ENCODE results near the gene COL19A1.
"Not testable (repeated sequence)": the region's sequence is repeated elsewhere in the genome, so short reads cannot be mapped to it uniquely, and the experiment has no call there.

COL19A1 gene

GRCh38 chr6:70008189-70008588, 141.8 kb downstream of the COL19A1 start:
- TF ChIP-seq CTCF (IDR thresholded peaks at IDR 0.05) (no peak), ZFX (IDR thresholded peaks at IDR 0.05; ENCODE audit: borderline replicate concordance) (no peak)
- no peak overlapping the region for H3K27ac ChIP-seq

- peak; percentile 62 for TF ChIP-seq CTCF (IDR thresholded peaks at IDR 0.05)
- H3K27ac ChIP-seq: peak overlapping the region; percentile 57
Observed at GRCh38 chr6:70010339-70010738, 144.0 kb downstream of the COL19A1 start.

- H3K27ac ChIP-seq: not testable (repeated sequence)
Observed at GRCh38 chr6:70023201-70023600, 156.8 kb downstream of the COL19A1 start.

- no peak for TF ChIP-seq ZFX (IDR thresholded peaks at IDR 0.05; ENCODE audit: borderline replicate concordance)
- TF ChIP-seq CTCF (IDR thresholded peaks at IDR 0.05): no peak
- H3K27ac ChIP-seq: no peak overlapping the region
Observed at GRCh38 chr6:70028246-70028645, 161.9 kb downstream of the COL19A1 start.

- H3K27ac ChIP-seq: no peak overlapping the region
- TF ChIP-seq ZFX (IDR thresholded peaks at IDR 0.05; ENCODE audit: borderline replicate concordance): no peak
Observed at GRCh38 chr6:70028926-70029325, 162.6 kb downstream of the COL19A1 start.

GRCh38 chr6:70033781-70034180, 167.4 kb downstream of the COL19A1 start:
- TF ChIP-seq ZFX (IDR thresholded peaks at IDR 0.05; ENCODE audit: borderline replicate concordance) (no peak), CTCF (IDR thresholded peaks at IDR 0.05) (no peak)
- H3K27ac ChIP-seq: no peak overlapping the region

GRCh38 chr6:70037445-70037844, 171.1 kb downstream of the COL19A1 start:
- TF ChIP-seq CTCF (IDR thresholded peaks at IDR 0.05) (no peak), ZFX (IDR thresholded peaks at IDR 0.05; ENCODE audit: borderline replicate concordance) (no peak)

GRCh38 chr6:70040766-70041165, 174.4 kb downstream of the COL19A1 start:
- TF ChIP-seq ZFX (IDR thresholded peaks at IDR 0.05; ENCODE audit: borderline replicate concordance) (no peak), CTCF (IDR thresholded peaks at IDR 0.05) (no peak)
- no peak overlapping the region for H3K27ac ChIP-seq

More at GRCh38 chr6:70037445-70037844, 171.1 kb downstream of the COL19A1 start:
- no peak overlapping the region for H3K27ac ChIP-seq
